ENCODE data around the gene CLDN7.
A peak's percentile ranks its signal among the peaks of the same experiment; 100 is the strongest.

CLDN7 gene

GRCh38 chr17:7233701-7234082 is 28.6 kb downstream of the CLDN7 start:
- no peaks in the 10 kb centered on the region for H3K27me3 ChIP-seq (ENCODE audit: low read depth, low read length)
- H3K4me1 ChIP-seq (ENCODE audit: control insufficient read depth in 1 of 2, insufficient read depth in 2 of 2, low read length in 2 of 2) = peaks cover 17 to 44% of the 10 kb centered on the region in 2 donors
- H3K4me3 ChIP-seq (ENCODE audit: low read depth in 1 of 2, low read length in 2 of 2) = peak overlapping the region; percentile 91 to 98
- H3K9me3 ChIP-seq (ENCODE audit: control insufficient read depth in 1 of 2, low read length in 2 of 2) = no peaks in the 10 kb centered on the region
- peaks cover 27 to 38% of the 10 kb centered on the region in 2 donors for H3K36me3 ChIP-seq (ENCODE audit: control insufficient read depth in 1 of 2, insufficient read depth in 2 of 2, low read length in 2 of 2)
- peak overlapping the region; percentile 87 for H3K27ac ChIP-seq (ENCODE audit: low read length)

GRCh38 chr17:7232114-7232513 is 30.2 kb downstream of the CLDN7 start:
- peak overlapping the region; percentile 5 to 98 for H3K4me3 ChIP-seq (ENCODE audit: low read depth in 1 of 2, low read length in 2 of 2)
- no peak overlapping the region for H3K27ac ChIP-seq (ENCODE audit: low read length)
- H3K27me3 ChIP-seq (ENCODE audit: low read depth, low read length) = no peaks in the 10 kb centered on the region
- H3K36me3 ChIP-seq (ENCODE audit: control insufficient read depth in 1 of 2, insufficient read depth in 2 of 2, low read length in 2 of 2) = peaks cover 38 to 54% of the 10 kb centered on the region in 2 donors
- peaks cover 12 to 39% of the 10 kb centered on the region in 2 donors for H3K4me1 ChIP-seq (ENCODE audit: control insufficient read depth in 1 of 2, insufficient read depth in 2 of 2, low read length in 2 of 2)
- no peaks in the 10 kb centered on the region for H3K9me3 ChIP-seq (ENCODE audit: control insufficient read depth in 1 of 2, low read length in 2 of 2)

- H3K36me3 ChIP-seq (ENCODE audit: control insufficient read depth in 1 of 2, insufficient read depth in 2 of 2, low read length in 2 of 2) = peaks cover 34 to 58% of the 10 kb centered on the region in 2 donors
- no peak overlapping the region for H3K27ac ChIP-seq (ENCODE audit: low read length)
- H3K4me1 ChIP-seq (ENCODE audit: control insufficient read depth in 1 of 2, insufficient read depth in 2 of 2, low read length in 2 of 2) = peaks cover 4 to 23% of the 10 kb centered on the region in 2 donors
- H3K9me3 ChIP-seq (ENCODE audit: control insufficient read depth in 1 of 2, low read length in 2 of 2) = no peaks in the 10 kb centered on the region
- no peak overlapping the region for H3K4me3 ChIP-seq (ENCODE audit: low read depth in 1 of 2, low read length in 2 of 2)
- no peaks in the 10 kb centered on the region for H3K27me3 ChIP-seq (ENCODE audit: low read depth, low read length)
Observed at GRCh38 chr17:7229504-7229903, 32.8 kb downstream of the CLDN7 start.

GRCh38 chr17:7228920-7229319 is 33.4 kb downstream of the CLDN7 start:
- H3K27me3 ChIP-seq (ENCODE audit: low read depth, low read length) = no peaks in the 10 kb centered on the region
- no peak overlapping the region for H3K4me3 ChIP-seq (ENCODE audit: low read depth in 1 of 2, low read length in 2 of 2)
- no peaks in the 10 kb centered on the region for H3K9me3 ChIP-seq (ENCODE audit: control insufficient read depth in 1 of 2, low read length in 2 of 2)
- H3K27ac ChIP-seq (ENCODE audit: low read length) = no peak overlapping the region
- peaks cover 38 to 62% of the 10 kb centered on the region in 2 donors for H3K36me3 ChIP-seq (ENCODE audit: control insufficient read depth in 1 of 2, insufficient read depth in 2 of 2, low read length in 2 of 2)
- H3K4me1 ChIP-seq (ENCODE audit: control insufficient read depth in 1 of 2, insufficient read depth in 2 of 2, low read length in 2 of 2) = peaks cover 4 to 23% of the 10 kb centered on the region in 2 donors

- peaks cover 47 to 78% of the 10 kb centered on the region in 2 donors for H3K36me3 ChIP-seq (ENCODE audit: control insufficient read depth in 1 of 2, insufficient read depth in 2 of 2, low read length in 2 of 2)
- H3K4me3 ChIP-seq (ENCODE audit: low read depth in 1 of 2, low read length in 2 of 2) = no peak overlapping the region
- H3K27ac ChIP-seq (ENCODE audit: low read length) = no peak overlapping the region
- no peaks in the 10 kb centered on the region for H3K27me3 ChIP-seq (ENCODE audit: low read depth, low read length)
- peaks cover 0 to 8% of the 10 kb centered on the region in 2 donors for H3K4me1 ChIP-seq (ENCODE audit: control insufficient read depth in 1 of 2, insufficient read depth in 2 of 2, low read length in 2 of 2)
- H3K9me3 ChIP-seq (ENCODE audit: control insufficient read depth in 1 of 2, low read length in 2 of 2) = no peaks in the 10 kb centered on the region
Observed at GRCh38 chr17:7226721-7227710, 35.3 kb downstream of the CLDN7 start.

GRCh38 chr17:7225711-7226331 is 36.5 kb downstream of the CLDN7 start:
- H3K4me3 ChIP-seq (ENCODE audit: low read depth in 1 of 2, low read length in 2 of 2) = no peak overlapping the region
- H3K9me3 ChIP-seq (ENCODE audit: control insufficient read depth in 1 of 2, low read length in 2 of 2) = no peaks in the 10 kb centered on the region
- H3K36me3 ChIP-seq (ENCODE audit: control insufficient read depth in 1 of 2, insufficient read depth in 2 of 2, low read length in 2 of 2) = peaks cover 47 to 78% of the 10 kb centered on the region in 2 donors
- peaks cover 4 to 14% of the 10 kb centered on the region in 2 donors for H3K4me1 ChIP-seq (ENCODE audit: control insufficient read depth in 1 of 2, insufficient read depth in 2 of 2, low read length in 2 of 2)
- H3K27ac ChIP-seq (ENCODE audit: low read length) = no peak overlapping the region
- no peaks in the 10 kb centered on the region for H3K27me3 ChIP-seq (ENCODE audit: low read depth, low read length)

- Histone ChIP-seq H3K4me1 (ENCODE audit: control insufficient read depth in 1 of 2, insufficient read depth in 2 of 2, low read length in 2 of 2) (peaks cover 4 to 17% of the 10 kb centered on the region in 2 donors), H3K27ac (ENCODE audit: low read length) (no peak overlapping the region), H3K36me3 (ENCODE audit: control insufficient read depth in 1 of 2, insufficient read depth in 2 of 2, low read length in 2 of 2) (peaks cover 47 to 71% of the 10 kb centered on the region in 2 donors), H3K9me3 (ENCODE audit: control insufficient read depth in 1 of 2, low read length in 2 of 2) (no peaks in the 10 kb centered on the region), H3K27me3 (ENCODE audit: low read depth, low read length) (no peaks in the 10 kb centered on the region), H3K4me3 (ENCODE audit: low read depth in 1 of 2, low read length in 2 of 2) (no peak overlapping the region)
Observed at GRCh38 chr17:7224661-7225111, 37.6 kb downstream of the CLDN7 start.

GRCh38 chr17:7224110-7224509 is 38.2 kb downstream of the CLDN7 start:
- H3K4me3 ChIP-seq (ENCODE audit: low read depth in 1 of 2, low read length in 2 of 2) = no peak overlapping the region
- H3K27ac ChIP-seq (ENCODE audit: low read length) = no peak overlapping the region
- H3K9me3 ChIP-seq (ENCODE audit: control insufficient read depth in 1 of 2, low read length in 2 of 2) = no peaks in the 10 kb centered on the region
- H3K27me3 ChIP-seq (ENCODE audit: low read depth, low read length) = no peaks in the 10 kb centered on the region
- peaks cover 41 to 65% of the 10 kb centered on the region in 2 donors for H3K36me3 ChIP-seq (ENCODE audit: control insufficient read depth in 1 of 2, insufficient read depth in 2 of 2, low read length in 2 of 2)
- H3K4me1 ChIP-seq (ENCODE audit: control insufficient read depth in 1 of 2, insufficient read depth in 2 of 2, low read length in 2 of 2) = peaks cover 9 to 23% of the 10 kb centered on the region in 2 donors

GRCh38 chr17:7223375-7223774 is 38.9 kb downstream of the CLDN7 start:
- H3K36me3 ChIP-seq (ENCODE audit: control insufficient read depth in 1 of 2, insufficient read depth in 2 of 2, low read length in 2 of 2) = peaks cover 39 to 58% of the 10 kb centered on the region in 2 donors
- H3K27ac ChIP-seq (ENCODE audit: low read length) = no peak overlapping the region
- peaks cover 13 to 30% of the 10 kb centered on the region in 2 donors for H3K4me1 ChIP-seq (ENCODE audit: control insufficient read depth in 1 of 2, insufficient read depth in 2 of 2, low read length in 2 of 2)
- no peaks in the 10 kb centered on the region for H3K9me3 ChIP-seq (ENCODE audit: control insufficient read depth in 1 of 2, low read length in 2 of 2)
- H3K27me3 ChIP-seq (ENCODE audit: low read depth, low read length) = no peaks in the 10 kb centered on the region
- H3K4me3 ChIP-seq (ENCODE audit: low read depth in 1 of 2, low read length in 2 of 2) = no peak overlapping the region

GRCh38 chr17:7222972-7223292 is 39.3 kb downstream of the CLDN7 start:
- Histone ChIP-seq H3K27ac (ENCODE audit: low read length) (no peak overlapping the region), H3K4me1 (ENCODE audit: control insufficient read depth in 1 of 2, insufficient read depth in 2 of 2, low read length in 2 of 2) (peaks cover 13 to 34% of the 10 kb centered on the region in 2 donors), H3K36me3 (ENCODE audit: control insufficient read depth in 1 of 2, insufficient read depth in 2 of 2, low read length in 2 of 2) (peaks cover 35 to 54% of the 10 kb centered on the region in 2 donors), H3K9me3 (ENCODE audit: control insufficient read depth in 1 of 2, low read length in 2 of 2) (no peaks in the 10 kb centered on the region), H3K4me3 (ENCODE audit: low read depth in 1 of 2, low read length in 2 of 2) (no peak overlapping the region), H3K27me3 (ENCODE audit: low read depth, low read length) (no peaks in the 10 kb centered on the region)

Data from muscle layer of duodenum (tissue), 2 donors.